ENCODE data around the gene SERPINA5.

DNA sequence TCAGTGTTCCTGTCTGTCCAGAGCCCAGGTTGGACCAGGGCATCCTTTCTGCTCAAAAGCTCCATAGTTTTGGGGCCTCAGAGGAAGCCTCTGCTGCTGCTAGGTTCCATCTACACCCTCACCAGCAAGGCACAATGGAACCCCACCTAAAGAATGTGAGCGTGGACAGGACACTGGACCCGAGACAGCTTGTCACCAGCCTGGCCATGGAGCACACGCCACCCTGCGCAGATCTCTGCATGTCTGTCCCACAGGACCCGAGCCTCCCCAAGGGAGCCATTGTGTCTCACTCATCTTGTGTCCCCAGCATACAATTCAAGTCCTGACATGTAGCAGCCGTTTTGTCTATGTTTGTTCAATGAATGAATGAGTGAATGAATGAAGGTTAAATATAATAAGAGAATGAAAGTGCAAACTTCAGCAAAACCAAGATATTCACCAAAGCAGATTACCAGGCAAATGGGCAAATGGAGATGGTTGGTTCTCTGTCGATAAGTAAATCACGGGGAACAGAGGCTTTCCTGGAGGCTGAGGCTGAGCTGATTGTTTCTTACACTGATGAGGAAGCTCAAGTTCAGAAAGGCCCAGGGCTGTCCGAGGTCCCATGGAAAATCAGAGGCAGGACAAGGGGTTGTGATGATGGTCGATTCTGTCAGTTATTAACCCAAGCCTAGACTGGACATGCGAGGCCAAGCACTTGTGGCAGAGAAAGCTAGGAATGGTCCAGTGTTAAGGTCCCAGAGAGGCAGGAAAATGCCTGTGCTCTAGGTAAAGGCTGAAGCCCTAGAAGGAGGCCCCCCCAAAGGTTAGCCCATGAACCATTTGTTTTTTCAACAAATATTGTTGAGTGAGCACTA lies 58.0 kb downstream of the SERPINA5 start:
- TF ChIP-seq, protein P1, sequence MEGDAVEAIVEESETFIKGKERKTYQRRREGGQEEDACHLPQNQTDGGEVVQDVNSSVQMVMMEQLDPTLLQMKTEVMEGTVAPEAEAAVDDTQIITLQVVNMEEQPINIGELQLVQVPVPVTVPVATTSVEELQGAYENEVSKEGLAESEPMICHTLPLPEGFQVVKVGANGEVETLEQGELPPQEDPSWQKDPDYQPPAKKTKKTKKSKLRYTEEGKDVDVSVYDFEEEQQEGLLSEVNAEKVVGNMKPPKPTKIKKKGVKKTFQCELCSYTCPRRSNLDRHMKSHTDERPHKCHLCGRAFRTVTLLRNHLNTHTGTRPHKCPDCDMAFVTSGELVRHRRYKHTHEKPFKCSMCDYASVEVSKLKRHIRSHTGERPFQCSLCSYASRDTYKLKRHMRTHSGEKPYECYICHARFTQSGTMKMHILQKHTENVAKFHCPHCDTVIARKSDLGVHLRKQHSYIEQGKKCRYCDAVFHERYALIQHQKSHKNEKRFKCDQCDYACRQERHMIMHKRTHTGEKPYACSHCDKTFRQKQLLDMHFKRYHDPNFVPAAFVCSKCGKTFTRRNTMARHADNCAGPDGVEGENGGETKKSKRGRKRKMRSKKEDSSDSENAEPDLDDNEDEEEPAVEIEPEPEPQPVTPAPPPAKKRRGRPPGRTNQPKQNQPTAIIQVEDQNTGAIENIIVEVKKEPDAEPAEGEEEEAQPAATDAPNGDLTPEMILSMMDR (IDR thresholded peaks at IDR 0.05) = no peak
- no peak for TF ChIP-seq POLR2A (IDR thresholded peaks at IDR 0.05)
